HS-5 (cell line): ENCODE results near the gene SP2.

Experiments used
- DNase-seq: peaks from one replicate; pipeline ENCODE4 v3.0.0-alpha.2; 2012; ENCODE audit warnings: low read depth

SP2 gene

DNA sequence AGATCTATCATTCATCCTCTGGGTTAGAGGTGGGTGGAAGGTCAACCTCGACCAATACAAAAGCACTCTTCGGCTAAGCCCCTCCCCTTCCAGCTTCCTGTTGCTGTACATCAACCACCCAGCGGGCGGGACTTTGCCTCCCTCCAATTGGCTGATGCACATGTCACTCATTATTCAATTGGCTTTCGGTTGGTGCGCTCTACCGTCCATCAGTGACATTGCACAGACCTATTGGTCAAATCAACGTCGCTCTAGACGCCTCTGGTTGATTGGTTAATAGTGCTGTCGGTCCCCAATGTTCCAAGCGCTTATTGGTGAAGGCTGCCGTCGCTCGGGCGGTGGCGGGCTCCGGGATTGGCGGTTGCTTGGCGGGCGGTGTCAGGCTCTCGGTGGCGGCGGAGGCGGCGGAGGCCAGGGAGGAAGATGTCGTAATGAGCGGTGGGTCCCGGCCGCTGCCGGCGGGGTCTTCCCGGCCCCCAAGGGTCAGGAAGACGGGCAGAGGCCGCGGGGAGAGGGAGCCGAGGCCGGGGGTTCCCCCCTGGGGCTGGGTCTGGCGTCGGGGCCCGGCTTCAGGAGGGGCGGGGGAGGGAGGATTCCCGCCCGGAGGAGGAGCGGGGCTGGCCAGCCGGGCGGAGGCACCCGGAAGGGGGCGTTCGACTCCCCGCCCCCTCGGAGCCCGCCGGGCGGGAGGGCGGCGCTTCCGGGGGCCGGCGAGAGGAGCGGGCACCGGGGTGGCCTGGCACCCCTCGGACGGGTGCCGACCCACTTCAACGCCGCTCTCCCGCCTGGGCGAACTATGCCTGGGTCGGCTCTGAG lies at the start of gene SP2:
SP2 (plus strand) TSS at position 381 of the 816 bp plus-strand sequence; CDS start at position 432, 51 bp downstream.
- peak; percentile 100 for DNase-seq

GRCh38 chr17:47846716-47847340 lies 49.2 kb upstream of the SP2 start:
- no peak for DNase-seq

DNA sequence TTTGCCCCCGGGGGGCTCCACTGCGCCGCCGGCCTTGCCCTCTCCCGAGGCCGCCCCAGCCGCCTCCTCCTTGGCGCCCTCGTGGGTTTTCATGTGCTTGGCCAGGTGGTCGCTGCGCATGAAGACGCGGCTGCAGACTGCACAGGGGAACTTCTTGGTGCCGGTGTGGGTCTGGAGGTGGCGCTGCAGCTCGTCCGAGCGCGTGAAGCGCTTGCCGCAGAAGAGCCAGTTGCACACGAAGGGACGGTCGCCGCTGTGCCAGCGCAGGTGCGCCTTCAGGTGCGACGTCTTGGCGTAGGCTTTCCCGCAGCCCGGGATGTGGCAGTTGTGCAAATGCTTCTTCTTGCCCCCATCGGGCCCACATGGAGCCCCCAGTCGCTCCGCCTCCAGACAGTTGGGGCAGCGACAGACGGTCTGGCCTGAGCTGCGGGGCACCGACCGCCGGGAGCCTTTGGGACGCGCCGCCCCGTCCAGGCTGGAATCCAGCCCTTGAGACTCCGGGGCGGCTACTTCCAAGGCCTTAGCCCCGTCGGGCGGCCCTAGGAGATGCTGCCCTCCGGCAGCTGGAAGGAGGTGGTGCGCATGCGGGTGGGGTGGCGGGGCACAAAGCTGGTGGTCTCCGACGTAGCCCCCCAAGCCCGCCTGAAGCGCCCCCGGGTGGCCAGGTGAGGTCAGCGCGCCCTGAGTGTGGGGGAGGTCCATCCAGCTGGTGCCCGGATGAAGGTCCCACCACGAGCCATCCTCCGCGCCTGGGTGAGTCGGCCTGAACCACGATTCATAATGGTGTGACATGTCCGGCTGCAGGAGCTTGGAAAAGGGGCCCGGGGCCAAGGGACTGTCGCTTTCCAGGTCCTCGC lies 48.5 kb upstream of the SP2 start:
- DNase-seq, result no peak

DNA sequence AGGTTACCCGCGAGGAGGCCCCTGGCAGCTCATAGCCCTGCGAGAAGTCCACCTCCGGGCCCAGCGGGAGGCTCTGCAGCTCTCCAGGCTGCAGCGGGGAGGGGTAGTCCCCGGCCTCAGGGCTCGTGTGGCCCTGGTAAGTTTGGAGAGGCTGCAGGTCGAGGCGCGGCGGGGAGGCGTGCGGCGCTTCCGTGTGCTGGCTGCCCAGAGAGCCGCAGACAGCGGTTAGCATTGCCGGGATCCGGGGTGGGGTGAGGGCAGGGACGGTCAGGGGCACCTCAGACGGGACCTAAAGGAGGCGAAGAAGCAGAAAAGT lies 47.9 kb upstream of the SP2 start:
- no peak for DNase-seq

GRCh38 chr17:47850373-47850691 lies 45.7 kb upstream of the SP2 start:
- no peak for DNase-seq

DNA sequence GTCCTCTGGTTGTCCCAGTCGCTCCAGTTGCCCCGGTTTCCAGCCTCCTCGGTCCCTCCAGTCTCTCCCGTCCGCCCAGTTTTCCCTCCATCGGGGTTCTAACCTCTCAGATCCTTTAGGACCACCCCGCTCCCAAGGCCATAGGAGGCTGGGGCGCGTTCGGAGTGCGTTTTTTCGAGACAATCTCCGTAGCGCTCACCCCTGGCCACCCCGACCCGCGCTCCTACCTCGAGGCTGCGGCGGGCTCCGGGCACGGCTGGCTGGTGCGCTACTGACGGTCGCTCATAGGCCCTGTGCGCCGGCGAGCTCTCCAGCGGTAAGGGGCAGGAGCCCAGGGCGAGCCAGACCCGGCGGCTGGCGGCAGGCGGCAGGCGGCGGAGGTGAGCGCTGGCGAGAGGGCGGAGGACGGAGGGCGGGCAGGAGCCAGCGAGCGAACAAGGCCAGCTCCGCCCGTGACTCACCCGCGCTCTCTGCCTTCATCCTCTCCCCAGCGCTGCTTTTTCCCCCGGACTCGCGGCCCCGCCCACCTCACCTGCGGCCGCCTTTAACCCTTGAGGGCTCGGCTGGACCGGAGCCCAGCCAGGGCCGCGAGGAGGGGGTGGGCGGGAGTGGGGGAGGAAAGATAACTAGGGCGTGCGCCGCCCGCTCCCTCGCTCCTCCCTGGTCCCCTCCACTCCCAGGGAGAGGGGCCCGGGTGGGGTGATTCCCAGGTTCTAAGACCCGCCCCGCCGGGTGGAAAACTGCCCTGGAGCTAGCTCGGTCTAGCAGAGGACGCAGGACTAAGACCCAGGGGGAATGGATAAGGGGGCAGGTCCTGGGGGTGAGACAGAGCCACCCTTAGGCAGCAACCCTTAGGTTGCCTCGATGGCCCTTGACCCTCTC lies 45.1 kb upstream of the SP2 start, which contains the start of gene SP6:
SP6 (minus strand) TSS at position 472 of the 882 bp plus-strand sequence. CDS start 2,734 bp downstream, outside the sequence.
- peak; percentile 25 for DNase-seq

GRCh38 chr17:47851764-47852112 lies 44.3 kb upstream of the SP2 start:
- DNase-seq, result no peak

DNA sequence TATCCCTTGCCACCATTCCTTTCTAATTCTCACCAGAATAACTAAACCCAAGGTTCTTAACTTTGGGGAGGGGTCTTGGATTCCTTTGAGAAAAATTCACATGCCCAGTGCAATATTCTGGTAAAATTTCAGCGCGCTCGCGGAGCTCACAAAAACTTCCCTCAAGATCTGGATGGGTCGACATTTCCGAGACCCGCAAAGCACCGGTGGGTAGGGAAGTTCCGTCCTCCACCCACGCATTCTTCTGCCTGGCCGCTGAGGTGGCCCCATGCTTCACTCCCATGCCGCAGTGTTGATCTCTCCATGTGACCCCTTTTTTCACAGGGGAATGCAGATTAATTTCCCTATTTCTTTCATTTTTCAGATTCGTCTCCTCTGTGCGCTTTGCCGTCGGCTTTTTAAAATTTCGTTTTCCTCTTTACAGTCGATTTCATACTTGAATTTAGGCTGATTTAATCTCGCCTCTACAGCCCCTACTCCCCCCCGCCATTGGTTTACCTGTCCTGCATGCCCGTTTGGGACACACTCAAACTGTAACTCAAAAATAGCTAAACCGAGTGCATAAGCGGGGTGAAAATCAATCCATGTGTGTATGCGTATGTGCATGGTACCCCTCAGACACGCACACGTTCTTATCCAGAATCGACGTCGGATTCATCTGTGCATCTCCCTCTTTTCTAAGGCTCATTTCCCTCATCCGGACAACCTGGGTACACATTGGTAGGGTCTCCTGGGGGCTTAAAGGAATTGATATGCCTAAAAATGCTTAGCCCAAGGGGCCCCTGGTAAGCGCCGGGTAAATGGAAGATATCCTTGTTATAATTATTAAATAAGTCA lies 43.7 kb upstream of the SP2 start:
- no peak for DNase-seq

DNA sequence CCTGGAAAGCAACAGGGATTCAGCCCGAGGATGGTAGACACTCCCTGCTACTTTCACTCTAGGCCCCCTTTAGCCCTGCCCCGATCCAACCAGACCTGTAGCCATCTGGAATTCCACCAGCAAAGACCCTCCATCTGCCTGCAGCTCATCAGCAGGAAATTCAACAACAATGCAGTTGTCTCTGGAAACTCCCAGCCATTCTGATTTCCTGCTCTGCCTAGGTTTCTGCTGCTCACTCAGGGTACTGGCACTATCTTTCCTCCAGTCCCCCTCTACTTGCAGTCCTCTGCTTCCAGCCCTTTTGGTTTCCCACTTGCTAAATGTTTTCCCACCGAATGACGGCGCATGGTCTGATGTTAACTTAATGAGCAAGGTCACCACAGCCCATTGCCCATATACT lies 42.4 kb upstream of the SP2 start:
- no peak for DNase-seq

DNA sequence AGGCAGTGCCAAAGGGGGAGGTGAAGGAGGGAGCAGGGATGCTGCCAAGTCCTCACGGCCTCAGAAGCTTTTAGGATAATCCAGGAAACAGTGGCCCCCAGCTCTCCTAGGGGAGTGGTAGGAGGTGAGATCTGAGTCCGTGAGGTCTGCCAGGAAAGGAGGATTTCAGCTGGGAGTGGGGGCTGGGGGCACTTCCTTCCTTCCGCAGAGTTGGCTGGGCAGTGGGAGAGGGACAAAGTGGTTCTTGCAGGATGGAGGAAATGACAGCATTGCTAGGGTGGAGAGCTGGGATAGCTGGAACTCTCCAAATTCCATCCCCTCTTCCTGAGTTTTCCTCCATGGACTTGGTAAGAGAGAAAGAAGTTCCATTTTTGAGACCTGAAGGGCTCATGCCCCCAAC lies 40.3 kb upstream of the SP2 start:
- DNase-seq, result no peak

- DNase-seq, result no peak
These were observed 39.2 kb upstream of the SP2 start for GRCh38 chr17:47856830-47857229.

GRCh38 chr17:47857551-47858455 lies 38.2 kb upstream of the SP2 start:
- DNase-seq, result no peak

DNA sequence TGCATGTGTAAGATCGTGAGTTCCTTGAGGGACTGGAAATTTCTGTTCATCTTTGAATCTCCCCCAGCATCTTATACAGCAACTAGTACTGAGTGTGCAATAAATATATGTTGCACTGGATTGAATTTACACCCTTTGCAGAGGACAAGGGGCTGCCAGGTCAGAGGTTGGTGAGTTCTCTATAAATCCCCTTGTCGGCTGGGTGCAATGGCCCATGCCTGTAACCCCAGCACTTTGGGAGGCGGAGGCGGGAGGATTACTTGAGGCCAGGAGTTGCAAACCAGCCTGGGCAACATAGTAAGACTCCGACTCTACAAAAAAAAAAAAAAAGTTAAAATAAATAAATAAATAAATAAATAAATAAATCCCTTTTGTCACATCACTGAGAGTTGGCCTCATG lies 35.6 kb upstream of the SP2 start:
- no peak for DNase-seq

- DNase-seq, result peak; percentile 86
These were observed 33.2 kb upstream of the SP2 start for GRCh38 chr17:47862621-47863440.

DNA sequence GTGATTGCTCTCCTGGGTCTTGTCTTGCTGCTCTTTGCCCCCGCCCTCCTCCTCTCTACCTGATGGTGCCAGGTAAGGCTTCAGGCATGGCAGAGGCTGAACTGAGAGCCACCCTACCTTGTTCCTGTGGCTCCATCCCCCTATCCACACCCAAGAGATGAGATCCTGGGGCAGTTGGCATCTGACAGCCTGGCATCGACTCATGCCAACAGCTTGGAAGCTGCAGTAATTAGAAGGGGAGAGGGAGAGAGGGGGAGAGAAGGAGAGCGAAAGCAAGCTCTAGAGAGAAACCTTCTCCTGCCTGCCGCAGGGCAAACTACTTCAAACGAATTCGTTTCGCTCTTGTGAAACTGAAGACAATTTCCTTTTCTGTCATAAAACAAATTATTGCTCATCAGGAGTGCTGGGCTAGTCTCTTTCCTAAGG lies 31.2 kb upstream of the SP2 start:
- no peak for DNase-seq

DNA sequence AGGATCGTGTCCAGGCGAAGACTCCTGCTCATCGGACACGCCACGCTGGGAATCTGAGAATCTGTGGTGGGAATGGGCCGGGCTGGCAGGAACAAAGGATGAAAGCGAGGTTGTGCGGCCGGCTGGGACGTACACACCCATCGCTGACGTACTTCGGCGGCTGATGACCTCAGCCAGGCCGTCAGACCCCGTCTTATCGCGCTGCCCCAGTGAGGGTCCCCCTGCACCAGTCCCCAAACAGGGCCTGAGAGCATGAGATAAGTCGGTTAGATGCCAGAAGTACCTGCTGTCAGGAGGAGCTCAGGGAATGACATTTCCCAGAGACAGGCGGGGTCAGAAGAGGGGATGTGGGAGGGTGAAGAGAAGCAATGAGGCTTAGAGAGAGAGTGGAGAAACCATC lies 29.1 kb upstream of the SP2 start:
- no peak for DNase-seq

GRCh38 chr17:47867813-47868533 lies 28.1 kb upstream of the SP2 start:
- no peak for DNase-seq

- no peak for DNase-seq
These were observed 26.9 kb upstream of the SP2 start for GRCh38 chr17:47869114-47869513.
